Measurements from ENCODE around the gene KCNQ4.

GRCh38 chr1:40785446-40785845, 1.9 kb downstream of the KCNQ4 start:
- TF ChIP-seq MXI1 (IDR thresholded peaks at IDR 0.05; ENCODE audit: borderline replicate concordance, low read depth, low read length) (no peak), CHD1 (IDR thresholded peaks at IDR 0.05; ENCODE audit: low read depth, low read length) (no peak), RCOR1 (IDR thresholded peaks at IDR 0.05; ENCODE audit: insufficient replicate concordance, low read length) (no peak), CTCF (conservative IDR thresholded peaks at IDR 0.05; ENCODE audit: low read depth, low read length) (no peak), USF2 (IDR thresholded peaks at IDR 0.05; ENCODE audit: low read depth, low read length) (no peak), RFX5 (IDR thresholded peaks at IDR 0.05; ENCODE audit: low read depth, low read length) (no peak), POLR2A (IDR thresholded peaks at IDR 0.05; ENCODE audit: low read depth, low read length) (no peak), SMC3 (IDR thresholded peaks at IDR 0.05; ENCODE audit: low read depth, low read length) (no peak), MAZ (IDR thresholded peaks at IDR 0.05; ENCODE audit: borderline replicate concordance, low read depth, low read length) (no peak), CEBPB (IDR thresholded peaks at IDR 0.05; ENCODE audit: low read depth, low read length) (no peak), RAD21 (IDR thresholded peaks at IDR 0.05; ENCODE audit: low read length) (no peak), ELK1 (IDR thresholded peaks at IDR 0.05; ENCODE audit: borderline replicate concordance, low read depth, low read length) (no peak), FOS (IDR thresholded peaks at IDR 0.05; ENCODE audit: low read depth, low read length) (no peak), MAFK (IDR thresholded peaks at IDR 0.05; ENCODE audit: low read depth, low read length) (no peak)

All from IMR-90 (cell line).